Stimulated activated CD4-positive, alpha-beta T cell treated with anti-CD3 and anti-CD28 coated beads, Interleukin-12 subunit alpha, Interleukin-12 subunit beta, amount 100 ng/mL, for 4 hours (primary cell): ENCODE results near the gene UBR4.
"Not testable (repeated sequence)": the region's sequence is repeated elsewhere in the genome, so short reads cannot be mapped to it uniquely, and the experiment has no call there.

ENCODE experiments used
- DNase-seq: peaks from one replicate; pipeline ENCODE4 v3.0.0-alpha.2; 2020

Gene UBR4

DNA sequence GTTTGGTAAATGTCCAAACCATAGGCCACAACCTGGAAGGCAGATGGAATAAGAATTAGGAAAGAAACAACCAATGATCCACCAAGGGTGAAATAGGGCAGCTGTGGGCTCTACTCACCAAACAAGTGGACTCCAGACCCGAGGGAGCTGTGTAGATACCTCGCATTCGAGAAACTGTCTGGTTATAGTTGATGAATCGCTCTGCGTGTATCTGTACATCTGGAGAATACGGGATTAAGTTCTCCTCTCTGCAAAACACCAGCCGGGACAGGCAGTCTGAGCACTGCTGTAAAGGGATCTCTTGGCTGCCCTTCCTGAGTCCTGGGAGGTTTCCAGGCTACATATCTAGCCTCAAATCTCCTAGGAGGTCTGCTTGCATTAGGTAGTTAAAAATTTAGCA is 9.4 kb upstream of the UBR4 start:
- no peak for DNase-seq

DNA sequence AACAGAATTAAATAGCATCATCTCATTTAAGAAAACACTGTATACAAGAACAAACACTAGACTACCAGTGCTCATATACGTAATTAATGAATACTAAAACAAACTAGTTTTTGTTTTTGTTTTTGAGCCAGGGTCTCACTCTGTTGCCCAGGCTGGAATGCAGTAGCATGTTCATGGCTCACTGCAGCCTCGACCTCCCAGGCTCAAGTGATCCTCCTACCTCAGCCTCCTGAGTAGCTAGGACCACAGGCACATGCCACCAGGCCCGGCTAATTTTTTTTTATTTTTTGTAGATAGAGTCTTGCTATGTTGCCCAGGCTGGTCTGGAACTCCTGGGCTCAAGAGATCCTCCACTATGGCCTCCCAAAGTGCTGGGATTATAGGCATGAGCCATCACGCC is 6.5 kb upstream of the UBR4 start:
- not testable (repeated sequence) for DNase-seq

DNA sequence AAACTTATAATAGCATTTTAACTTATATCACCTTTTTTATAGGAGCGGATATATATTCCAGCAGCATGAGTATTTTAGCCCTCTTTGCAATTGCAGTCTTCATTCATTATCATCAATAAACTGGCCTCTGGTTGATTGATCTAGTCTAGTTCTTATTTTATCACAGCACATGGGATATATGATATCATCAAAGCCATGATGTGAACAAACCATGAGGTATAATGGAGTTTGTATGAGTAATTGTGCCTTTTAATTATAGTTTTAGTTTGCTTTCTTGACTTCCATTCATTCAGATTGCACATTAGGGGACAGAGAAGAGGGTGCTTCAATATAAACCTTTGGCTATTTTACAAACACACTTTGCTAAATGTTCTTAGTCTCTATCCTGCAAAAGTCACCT is 3.5 kb upstream of the UBR4 start:
- no peak for DNase-seq

DNA sequence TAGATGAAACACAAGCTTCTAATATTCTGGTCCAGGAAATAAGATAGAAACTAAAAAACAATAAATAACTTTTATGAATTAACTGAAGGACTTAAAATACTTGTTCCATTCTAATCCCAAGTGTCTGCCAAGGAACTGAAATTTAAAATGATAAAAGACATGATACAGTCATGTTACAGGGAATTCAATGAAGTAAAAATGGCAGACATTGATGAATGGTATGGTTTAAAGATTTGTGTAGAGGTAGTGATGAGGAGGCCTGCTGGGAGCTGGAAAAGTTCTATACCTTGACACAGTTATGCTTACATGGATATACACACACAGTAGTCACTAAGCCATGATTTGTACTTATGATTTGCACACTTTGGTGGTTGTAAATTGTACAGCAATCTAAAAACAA is 2.1 kb upstream of the UBR4 start:
- no peak for DNase-seq

DNA sequence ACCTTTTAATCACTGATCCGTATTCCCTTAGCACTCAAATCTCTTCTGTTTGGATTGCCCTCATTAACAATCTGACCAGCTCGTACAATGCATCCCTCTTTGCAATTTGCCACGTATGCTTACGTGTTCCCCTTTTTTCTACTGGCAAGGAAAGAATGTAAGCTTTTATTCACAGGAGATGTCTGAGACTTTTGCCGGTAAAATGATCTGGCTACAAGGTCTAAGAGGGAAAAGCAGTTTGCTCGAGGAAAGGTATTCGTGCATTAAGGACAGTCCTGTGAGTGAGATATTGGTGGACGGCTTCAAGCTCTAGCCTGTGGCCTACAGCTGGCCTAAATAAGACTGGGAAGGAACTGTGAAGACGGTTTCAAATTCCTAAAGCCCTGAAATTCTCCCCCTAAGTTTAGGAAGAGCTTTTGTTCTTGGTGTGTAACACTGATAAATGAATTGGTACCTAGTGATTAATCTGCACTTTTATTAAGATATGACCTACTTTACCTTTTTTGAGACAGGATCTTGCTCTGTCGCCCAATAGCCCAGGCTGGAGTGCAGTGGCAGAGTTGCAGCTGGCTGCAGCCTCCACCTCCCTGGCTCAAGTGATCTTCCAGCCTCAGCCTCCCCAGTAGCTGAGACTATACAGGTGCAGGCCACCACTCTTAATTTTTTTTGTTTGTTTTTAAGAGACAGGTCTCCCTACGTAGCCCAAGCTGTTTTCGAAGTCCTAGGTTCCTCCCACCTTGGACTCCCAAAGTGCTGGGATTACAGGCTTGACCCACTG is 895 bp upstream of the UBR4 start:
- DNase-seq, result no peak

DNA sequence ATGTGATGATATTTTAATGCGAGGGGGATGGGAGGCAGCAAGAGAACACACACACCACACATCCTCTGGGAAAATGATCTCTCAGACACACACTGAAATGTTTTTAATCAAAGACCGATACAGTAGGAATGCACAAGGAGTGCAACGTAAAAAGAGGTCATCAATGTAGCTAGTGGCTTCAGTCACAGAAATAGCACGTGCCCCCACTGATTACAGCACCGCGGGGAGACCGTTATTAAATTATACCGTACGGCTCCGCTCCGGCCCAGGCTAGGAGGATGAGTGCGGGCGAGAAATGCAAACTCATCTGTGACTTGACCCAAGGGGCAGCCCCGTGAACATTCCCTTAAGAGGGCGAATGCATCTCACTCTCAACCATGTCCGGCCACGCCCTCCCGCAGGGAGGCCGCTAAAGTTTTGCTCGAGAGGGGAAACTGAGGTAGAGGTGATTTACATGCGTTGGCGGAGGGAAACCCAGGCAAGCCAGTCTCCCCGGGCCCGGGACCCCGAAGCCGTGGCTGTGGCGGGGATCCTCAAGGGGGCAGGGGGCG is 552 bp downstream of the UBR4 start:
- peak; percentile 64 for DNase-seq

DNA sequence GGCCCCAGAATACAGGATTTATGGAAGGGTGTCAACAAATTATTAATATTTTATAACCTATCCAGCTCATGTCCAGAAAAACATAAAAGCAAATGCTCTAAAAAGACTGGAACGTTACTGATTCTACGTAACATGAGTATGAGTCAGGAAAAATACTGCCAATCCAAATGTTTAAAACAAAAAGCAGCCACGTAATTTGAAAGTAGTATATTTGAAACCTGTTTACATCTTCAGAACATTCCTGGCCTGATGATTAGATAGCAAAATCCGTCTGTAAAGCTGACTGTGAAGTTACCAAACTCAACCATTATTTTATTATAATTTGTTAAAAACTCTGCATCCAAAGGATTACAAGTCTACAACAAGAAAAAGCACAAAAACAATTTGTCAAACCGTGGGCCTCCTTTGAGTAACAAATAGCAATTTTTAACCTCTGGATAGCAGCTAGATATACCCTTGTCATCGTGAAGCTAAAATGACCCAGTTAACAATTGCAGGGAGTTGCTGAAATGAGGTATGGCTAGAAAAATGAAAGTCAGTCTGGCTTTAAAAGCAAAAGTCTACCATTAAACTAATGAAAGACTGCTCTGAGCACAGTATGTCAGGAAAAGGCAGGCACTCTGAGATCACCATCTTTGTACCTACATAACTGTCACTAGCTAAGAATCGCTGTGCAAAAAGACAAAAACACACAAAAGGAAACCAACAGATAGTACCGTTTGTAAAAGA is 1.2 kb downstream of the UBR4 start:
- no peak for DNase-seq

DNA sequence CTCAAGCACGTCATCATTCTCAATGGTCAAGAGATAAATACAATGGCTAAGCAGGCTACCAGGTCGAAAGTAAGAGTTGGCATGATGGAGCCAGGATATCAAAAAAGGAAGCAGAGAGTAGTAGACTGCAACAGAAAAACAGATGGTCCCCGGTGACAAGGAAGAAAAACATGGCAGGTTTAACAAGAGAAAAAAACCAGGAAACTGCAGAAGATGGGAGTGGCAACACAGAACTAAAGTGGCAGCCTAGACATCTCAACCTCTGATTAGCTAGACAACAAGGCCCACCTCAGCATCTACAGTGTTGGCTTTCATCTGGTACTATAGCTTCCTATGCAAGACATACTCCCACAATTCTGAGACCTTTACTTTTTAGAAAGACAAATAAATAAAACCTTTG is 3.1 kb downstream of the UBR4 start:
- DNase-seq, result no peak

DNA sequence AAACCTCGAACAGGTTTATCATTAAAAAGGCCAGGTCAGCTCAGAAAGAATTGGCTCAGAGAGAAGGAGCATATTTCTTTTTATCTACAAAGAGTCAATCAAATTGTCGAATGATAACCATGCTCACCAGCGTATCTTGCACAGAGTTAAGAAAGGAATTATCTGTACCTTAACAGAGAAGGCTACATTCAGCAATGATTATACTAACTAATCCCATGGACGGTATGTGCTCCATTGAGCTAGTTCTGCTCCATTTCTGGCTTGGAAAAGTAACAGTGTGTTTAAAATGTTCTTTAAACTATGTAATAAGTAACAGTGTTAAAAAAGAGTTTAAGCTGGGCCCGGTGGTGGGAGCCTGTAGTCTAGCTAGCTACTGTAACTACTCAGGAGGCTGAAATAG is 4.2 kb downstream of the UBR4 start:
- no peak for DNase-seq

DNA sequence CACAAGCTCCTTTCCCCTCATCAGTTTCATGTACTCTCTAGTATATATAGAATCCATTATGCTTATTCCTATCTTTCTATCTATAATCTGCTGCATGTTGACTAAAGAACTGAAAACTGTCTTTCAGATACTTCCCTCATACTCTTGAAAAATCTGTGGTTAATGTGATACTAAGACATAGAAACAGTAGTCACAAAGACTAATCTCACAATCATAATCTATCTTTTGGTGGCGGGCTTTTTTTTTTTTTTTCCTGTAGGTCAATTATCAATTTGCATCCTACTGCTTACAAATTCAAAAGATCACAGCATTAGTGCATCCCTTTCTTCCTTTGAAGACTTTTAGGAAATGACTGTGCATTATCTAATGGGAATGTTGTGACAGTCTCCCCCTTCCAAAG is 4.7 kb downstream of the UBR4 start:
- DNase-seq, result no peak

DNA sequence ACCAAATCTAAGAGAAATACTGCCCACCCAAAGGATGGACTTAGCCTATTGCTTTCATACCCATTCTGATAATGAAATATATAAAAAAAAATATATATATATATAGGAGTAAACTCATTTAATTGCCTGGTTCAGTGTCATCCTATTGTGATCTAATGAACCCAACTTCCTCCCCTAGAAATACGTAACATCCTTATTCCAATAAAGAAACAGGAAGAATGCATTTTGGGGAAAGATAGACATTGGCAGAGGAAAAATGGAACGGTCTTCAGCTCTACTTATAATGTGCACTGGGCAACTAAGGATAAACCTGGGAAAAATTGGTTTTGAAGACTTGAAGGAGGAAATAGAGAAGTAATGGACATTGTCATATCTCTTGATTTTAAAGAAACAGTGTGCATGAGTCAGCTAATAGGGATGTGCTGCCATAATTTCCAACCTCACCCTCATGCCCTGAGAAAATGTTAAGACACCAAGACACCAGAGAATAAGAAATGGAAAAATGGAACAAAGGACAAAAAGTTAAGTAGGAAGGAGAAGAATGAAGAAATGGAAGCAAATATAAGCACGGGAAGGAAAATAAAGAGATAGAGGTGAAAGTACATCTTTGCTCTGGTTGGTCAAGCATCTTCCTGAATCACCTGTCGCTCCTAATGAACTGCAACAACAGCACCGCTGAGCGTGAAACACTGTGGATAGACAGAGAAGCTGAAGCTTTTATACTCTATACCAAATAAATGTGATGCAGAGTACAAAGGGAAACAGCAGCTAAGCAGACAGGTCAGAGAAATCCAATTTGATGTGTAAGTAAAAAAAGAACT is 5.4 kb downstream of the UBR4 start:
- no peak for DNase-seq

DNA sequence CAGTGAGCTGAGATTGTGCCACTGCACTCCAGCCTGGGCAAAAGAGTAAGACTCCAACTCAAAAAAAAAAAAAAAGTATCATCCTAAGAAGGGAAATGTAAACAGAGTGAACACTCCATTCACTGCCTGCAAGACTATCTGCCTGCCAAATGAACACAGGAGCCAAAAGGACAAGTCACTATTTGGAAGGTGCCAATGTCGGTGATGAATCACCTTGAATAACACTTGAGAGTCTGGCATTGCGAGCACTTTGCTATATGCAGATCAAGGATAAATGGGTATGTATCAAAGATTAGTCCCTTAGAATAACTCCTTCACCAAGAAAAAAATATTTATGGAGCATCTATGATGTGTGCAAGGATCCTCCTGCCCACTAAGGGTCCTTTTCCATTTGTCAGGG is 6.6 kb downstream of the UBR4 start:
- no peak for DNase-seq

DNA sequence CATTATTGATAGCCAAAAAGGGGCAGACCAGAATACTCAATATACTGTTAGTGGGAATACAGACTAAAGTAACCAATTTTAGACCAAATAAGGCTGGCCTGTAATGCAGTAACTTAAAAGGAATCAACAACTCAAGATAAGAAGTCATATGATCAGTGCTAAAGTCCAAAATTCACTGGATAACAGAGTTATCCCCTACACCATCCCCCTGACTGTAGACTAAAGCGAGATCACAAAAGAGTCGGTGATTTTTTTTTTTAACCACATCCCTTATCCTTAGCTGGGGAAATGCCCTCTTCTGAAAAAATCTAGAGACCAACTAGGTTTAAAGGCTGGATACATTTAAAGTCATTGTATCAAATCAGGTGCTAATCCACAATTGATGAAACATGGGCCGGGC is 7.7 kb downstream of the UBR4 start:
- no peak for DNase-seq

DNA sequence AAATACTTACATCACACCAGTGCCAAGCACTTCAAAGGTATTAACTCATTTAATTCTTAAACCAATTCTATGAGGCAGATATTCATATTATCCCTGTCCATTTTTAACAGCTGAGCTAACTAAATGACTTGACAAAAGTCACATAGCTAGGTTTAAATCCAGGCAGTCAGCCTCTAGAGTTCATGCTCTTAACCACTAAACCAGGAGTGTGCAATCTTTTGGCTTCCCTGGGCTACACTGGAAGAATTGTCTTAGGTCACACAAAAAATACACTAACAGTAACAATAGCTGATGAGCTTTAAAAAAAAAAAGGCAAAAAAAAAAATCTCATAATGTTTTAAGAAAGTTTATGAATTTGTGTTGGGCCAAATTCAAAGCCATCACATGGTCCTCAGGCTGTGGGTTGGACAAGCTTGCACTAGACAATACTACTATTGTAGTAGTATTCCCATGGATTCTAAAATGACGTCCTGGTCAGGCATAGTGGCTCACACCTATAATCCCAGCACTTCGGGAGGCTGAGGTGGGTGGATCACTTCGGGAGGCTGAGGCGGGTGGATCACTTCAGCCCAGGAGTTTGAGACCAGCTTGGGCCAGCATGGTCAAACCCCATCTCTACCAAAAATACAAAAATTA is 10.0 kb downstream of the UBR4 start:
- no peak for DNase-seq

DNA sequence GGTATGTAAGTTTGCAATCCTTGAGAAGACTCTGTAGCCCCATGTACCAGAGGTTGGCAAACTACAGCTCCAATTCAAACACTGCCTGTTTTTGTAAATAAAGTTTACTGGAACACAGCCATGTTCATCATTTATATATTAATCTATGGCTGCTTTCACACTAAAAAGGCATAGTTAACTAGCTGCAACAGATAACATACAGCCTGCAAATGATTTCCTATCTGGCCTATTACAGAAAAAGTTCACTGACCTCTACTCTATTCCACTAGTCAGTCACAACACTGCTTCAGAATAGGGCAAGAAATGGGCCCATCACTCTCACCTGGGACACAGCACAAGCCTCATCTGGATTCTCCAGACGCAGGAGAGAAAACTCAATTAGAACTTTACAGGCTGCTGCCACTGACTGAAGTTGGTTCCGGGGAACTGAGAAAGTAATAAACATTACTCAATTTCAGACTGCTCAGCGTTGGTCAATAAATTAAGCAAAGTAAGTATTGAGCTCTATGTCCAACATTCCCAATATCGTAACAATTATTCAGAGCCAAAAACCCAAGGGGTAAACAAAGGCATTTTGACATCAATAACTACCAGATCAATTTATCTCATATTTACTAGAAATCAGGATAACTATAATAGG is 10.6 kb downstream of the UBR4 start:
- no peak for DNase-seq

DNA sequence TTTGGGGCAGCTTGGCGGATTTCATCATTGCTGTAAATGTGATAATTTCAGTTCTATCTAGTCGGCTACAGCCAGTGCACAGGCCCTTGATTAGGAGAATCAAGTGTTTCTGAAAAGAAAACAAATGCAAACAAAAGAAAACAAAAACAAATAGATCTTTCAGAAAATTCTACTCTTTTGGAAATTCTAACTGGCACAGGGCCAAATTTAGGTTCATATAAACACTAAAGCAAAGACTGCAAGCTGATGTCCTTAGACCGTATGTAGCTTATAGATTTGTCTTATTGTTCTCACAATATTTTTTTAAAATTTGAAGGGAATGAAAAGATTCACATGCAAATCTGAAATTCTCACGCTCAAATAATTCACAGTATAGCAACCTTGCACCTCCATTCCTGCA is 11.2 kb downstream of the UBR4 start:
- no peak for DNase-seq

DNA sequence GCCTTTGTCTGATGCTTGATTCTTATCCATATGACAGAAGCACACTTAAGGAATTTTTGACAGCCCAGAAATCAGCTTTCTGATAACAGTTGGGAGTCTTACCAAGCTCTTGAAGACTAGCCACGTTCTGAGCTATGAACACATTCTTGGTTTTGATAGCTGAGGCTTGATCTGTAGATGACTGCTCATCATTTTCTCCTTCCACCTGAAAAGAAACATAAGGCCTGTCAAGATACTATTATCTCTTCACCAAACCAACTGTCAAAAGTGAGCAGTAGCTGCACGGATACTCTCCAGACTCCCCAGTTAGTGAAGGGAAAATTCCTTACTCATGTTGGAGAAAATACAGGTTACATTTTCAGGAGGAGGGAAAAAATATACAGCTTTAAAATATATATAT is 12.2 kb downstream of the UBR4 start:
- DNase-seq, result no peak

DNA sequence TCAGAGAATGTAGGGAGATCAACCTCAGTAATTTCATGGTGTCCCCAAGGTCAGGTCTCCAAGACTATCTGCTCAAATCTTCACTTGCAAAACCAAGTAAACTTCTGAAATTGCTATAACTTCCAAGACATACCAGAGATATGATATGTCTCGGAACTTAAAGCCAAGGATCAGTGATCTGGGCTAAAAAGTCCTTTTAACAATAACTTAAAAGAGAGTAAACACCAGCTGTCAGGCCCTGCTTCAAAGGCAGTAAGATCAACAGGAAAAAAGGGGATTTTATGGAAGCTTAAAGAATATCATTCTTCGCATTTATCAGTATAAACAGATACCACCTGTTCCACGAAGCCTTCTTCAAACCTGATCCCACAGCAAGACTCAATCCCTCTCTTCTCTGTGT is 13.7 kb downstream of the UBR4 start:
- DNase-seq, result no peak

DNA sequence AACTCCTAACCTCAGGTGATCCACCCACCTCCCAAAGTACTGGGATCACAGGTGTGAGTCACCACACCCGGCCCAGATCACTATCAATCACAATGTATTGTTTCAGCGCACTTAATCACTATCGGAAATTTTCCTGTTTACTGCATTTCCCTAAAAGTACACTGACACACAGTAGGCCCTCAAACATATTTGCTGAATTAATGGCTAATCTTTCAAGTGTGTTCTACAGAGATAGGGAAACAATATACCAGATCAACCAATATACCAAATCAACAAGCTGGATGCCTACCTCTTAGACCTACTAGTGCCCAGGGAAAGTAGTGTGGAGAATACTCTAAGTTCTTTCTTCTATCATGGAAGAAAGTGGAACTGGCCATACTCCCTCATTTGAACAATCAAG is 17.1 kb downstream of the UBR4 start:
- no peak for DNase-seq

DNA sequence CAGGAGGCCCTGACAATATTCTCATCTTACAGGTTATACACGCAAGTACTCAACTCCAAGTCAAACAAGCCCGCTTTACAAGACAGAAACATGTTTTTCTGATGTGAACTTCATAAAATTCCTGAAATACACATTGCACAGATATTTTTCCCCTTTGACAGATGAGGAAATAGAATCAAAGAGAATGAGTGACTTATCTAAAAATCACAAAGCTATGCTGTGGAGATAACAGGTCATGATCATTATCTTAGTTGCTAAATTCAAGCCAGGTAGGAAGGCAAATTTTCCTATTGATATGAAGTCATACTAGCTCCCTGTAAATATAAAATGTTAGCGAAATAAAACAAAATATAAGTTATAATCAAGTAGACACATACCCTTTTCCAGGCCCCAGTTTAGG is 18.3 kb downstream of the UBR4 start:
- no peak for DNase-seq

DNA sequence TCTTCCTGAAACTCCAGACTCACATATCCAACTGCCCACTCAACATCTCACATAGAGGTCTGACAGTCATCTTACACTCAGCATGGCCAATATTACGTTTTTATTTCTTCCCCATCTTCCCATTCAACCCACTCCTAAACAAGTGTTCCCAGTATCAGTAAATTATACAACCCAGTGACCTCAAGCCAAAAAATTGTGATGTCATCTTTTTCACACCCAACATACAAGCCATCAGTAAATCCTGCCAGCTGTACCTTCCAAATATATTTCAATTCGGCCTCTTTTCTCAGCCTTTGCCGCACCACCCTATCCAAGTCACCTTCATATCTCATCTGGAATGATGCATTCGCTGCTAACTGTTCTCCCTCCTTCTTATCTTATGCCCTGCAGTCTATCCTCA is 19.6 kb downstream of the UBR4 start:
- no peak for DNase-seq

DNA sequence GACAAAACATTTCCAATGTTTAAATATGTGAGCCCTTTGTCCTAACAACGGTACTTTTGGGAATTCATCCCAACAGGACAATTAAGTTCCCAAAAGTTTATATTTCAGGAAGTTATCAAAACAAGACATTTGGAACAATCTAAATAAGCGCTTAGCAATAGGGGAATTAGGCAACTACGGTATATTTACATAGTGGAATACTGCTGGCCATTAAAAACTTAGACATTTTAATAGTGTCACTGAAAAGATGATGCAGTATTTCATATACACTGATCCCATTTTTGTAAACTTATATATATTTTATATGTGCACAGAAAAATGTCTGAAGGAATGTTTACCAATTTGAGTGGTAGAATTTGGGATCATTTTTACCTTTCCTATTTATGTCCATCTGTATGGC is 20.8 kb downstream of the UBR4 start:
- DNase-seq, result no peak

DNA sequence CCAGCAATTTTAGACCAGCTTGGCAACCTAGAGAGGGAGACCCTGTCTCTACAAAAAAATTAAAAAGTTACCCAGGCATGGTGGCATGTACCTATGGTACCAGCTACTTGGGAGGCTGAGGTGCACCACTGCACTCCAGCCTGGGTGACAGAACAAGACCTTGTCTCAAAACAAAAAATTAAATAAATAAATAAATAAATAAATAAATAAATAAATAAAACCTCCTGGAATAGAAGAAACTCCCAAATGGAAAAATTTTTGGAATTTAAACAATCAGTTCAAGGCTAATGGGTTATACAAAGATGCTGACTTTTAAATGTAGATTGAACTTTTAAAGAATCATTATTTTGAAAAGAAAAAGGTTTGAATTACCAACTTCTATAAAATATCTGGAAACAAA is 22.2 kb downstream of the UBR4 start:
- DNase-seq, result no peak
